H1 (cell line): ENCODE measurements around the gene GSG1L. TPM values are rescaled to one million over a fixed set of nuclear protein-coding genes. Genes with fewer than 3 reads are reported as not detected.

Experiments used
- CTCF ChIA-PET: fragments of 300-600 bp; sonication (Branson Sonifier 250); formaldehyde crosslinking; loops from one replicate; lab custom pipeline; 2021; ENCODE audit not compliant: partially characterized antibody; lab: Charles Lee
- POLR2A ChIA-PET: fragments of 300-600 bp; sonication (Branson Sonifier 250); formaldehyde crosslinking; loops from one replicate; lab custom pipeline; 2021; ENCODE audit warnings: inconsistent platforms; ENCODE audit not compliant: partially characterized antibody; lab: Charles Lee
- DNase-seq, 2 experiments: peaks; one replicate each; pipeline versions ENCODE4 v3.0.0 to v3.0.0-alpha.2; 2010 to 2022; ENCODE audit warnings: low spot score in 2 of 2, low read depth in 1 of 2, mixed read lengths in 1 of 2
- FAIRE-seq: peaks from 2 replicates; lab custom pipeline; 2011; peaks lifted over from hg19 to GRCh38; lab: Jason Lieb, UNC
- H2AFZ ChIP-seq: 2 replicates; pipeline ENCODE4 v1.8.1; 2012; ENCODE audit warnings: low read length, inconsistent platforms
- H2AK5ac ChIP-seq: 2 replicates; pipeline ENCODE4 v1.6.1; 2013; ENCODE audit warnings: low read depth, low read length
- H2BK120ac ChIP-seq: replicated peaks from 2 replicates; pipeline ENCODE3; 2013; ENCODE audit warnings: low read depth, low read length, inconsistent platforms
- H2BK12ac ChIP-seq: 2 replicates; pipeline ENCODE4 v1.6.1; 2013; ENCODE audit warnings: low read depth, low read length
- H2BK15ac ChIP-seq: 2 replicates; pipeline ENCODE4 v1.6.1; 2013; ENCODE audit warnings: low read length
- H2BK20ac ChIP-seq: 2 replicates; pipeline ENCODE4 v1.6.1; 2013; ENCODE audit warnings: low read length
- H2BK5ac ChIP-seq: 2 replicates; pipeline ENCODE4 v1.6.1; 2013; ENCODE audit warnings: low read depth, low read length
- H3K14ac ChIP-seq: 2 replicates; pipeline ENCODE4 v1.6.1; 2013; ENCODE audit warnings: inconsistent platforms; ENCODE audit not compliant: insufficient read length
- H3K18ac ChIP-seq: 2 replicates; pipeline ENCODE4 v1.6.1; 2013; ENCODE audit warnings: low read length; ENCODE audit errors: extremely low read depth
- H3K23ac ChIP-seq: 2 replicates; pipeline ENCODE4 v1.6.1; 2013; ENCODE audit warnings: inconsistent platforms; ENCODE audit not compliant: insufficient read length
- H3K23me2 ChIP-seq: 2 replicates; pipeline ENCODE4 v1.6.1; 2013; ENCODE audit warnings: low read depth, low read length
- H3K27ac ChIP-seq: 2 replicates; pipeline ENCODE4 v1.6.1; 2011; ENCODE audit warnings: low read depth, low read length, inconsistent platforms
- H3K27me3 ChIP-seq, 4 experiments: replicated peaks in 1 of 4; 1 replicate in 1 of 4; 2 replicates in 3 of 4; pipeline versions ENCODE4 v1.6.1 to v1.8.1; 2011 to 2013; ENCODE audit warnings: low read length in 3 of 4, mild to moderate bottlenecking in 3 of 4, inconsistent platforms in 2 of 4, mixed read lengths in 2 of 4, moderate library complexity in 1 of 4; ENCODE audit not compliant: control insufficient read depth in 3 of 4, insufficient read depth in 3 of 4; ENCODE audit errors: extremely low read depth in 1 of 4
- H3K36me3 ChIP-seq, 4 experiments: 2 replicates each; pipeline versions ENCODE4 v1.6.1 to v1.8.1; 2011 to 2013; ENCODE audit warnings: mild to moderate bottlenecking in 4 of 4, low read length in 3 of 4, moderate library complexity in 2 of 4, control low read depth in 1 of 4, inconsistent platforms in 1 of 4; ENCODE audit not compliant: insufficient read depth in 4 of 4, control insufficient read depth in 2 of 4
- H3K4ac ChIP-seq: replicated peaks from 2 replicates; pipeline ENCODE3; 2013; ENCODE audit warnings: low read length, low read depth, mixed read lengths, inconsistent platforms; ENCODE audit not compliant: insufficient read length
- H3K4me1 ChIP-seq, 4 experiments: replicated peaks in 1 of 4; 1 replicate in 1 of 4; 2 replicates in 3 of 4; pipeline versions ENCODE4 v1.6.1 to v1.8.1; 2011 to 2013; ENCODE audit warnings: low read length in 3 of 4, inconsistent platforms in 2 of 4, mixed read lengths in 1 of 4; ENCODE audit not compliant: insufficient read depth in 4 of 4, control insufficient read depth in 3 of 4
- H3K4me2 ChIP-seq, 2 experiments: 2 replicates each; pipeline versions ENCODE4 v1.6.1 to v1.8.1; 2011 to 2013; ENCODE audit warnings: low read depth in 2 of 2, low read length in 2 of 2, control low read depth in 1 of 2, inconsistent platforms in 1 of 2, mild to moderate bottlenecking in 1 of 2; ENCODE audit not compliant: insufficient read depth in 1 of 2
- H3K4me3 ChIP-seq, 4 experiments: fragments of 200-600, 300-600 bp in 1 of 4; sonication (generic), shearing (Covaris generic), sonication (Bioruptor Twin) in 1 of 4; 2 replicates each; pipeline versions ENCODE4 v1.5.1 to v1.8.1; 2011 to 2016; ENCODE audit warnings: low read length in 4 of 4, low read depth in 3 of 4, control low read depth in 2 of 4, inconsistent platforms in 2 of 4, mild to moderate bottlenecking in 2 of 4, mixed read lengths in 1 of 4, moderate library complexity in 1 of 4; ENCODE audit not compliant: insufficient read depth in 2 of 4; ENCODE audit errors: extremely low read depth in 1 of 4
- H3K56ac ChIP-seq: replicated peaks from 2 replicates; pipeline ENCODE3; 2013; ENCODE audit warnings: low read depth, mild to moderate bottlenecking, mixed read lengths, low read length, inconsistent platforms; ENCODE audit not compliant: insufficient read length
- H3K79me1 ChIP-seq: 2 replicates; pipeline ENCODE4 v1.6.1; 2013; ENCODE audit warnings: low read depth, low read length, control low read depth
- H3K79me2 ChIP-seq, 2 experiments: 2 replicates each; pipeline versions ENCODE4 v1.6.1 to v1.8.1; 2012 to 2013; ENCODE audit warnings: low read length in 2 of 2, mild to moderate bottlenecking in 2 of 2, inconsistent platforms in 1 of 2; ENCODE audit not compliant: insufficient read depth in 2 of 2, control insufficient read depth in 1 of 2
- H3K9ac ChIP-seq, 4 experiments: replicated peaks in 1 of 4; 1 replicate in 1 of 4; 2 replicates in 3 of 4; pipeline versions ENCODE4 v1.6.1 to v1.8.1; 2011 to 2013; ENCODE audit warnings: low read depth in 3 of 4, low read length in 3 of 4, control low read depth in 2 of 4, mild to moderate bottlenecking in 2 of 4, moderate library complexity in 2 of 4, inconsistent platforms in 1 of 4; ENCODE audit errors: extremely low read depth in 1 of 4
- H3K9me3 ChIP-seq, 2 experiments: 2 replicates each; pipeline versions ENCODE4 v1.6.1 to v1.8.1; 2012 to 2013; ENCODE audit warnings: mild to moderate bottlenecking in 2 of 2, moderate library complexity in 2 of 2, control low read depth in 1 of 2, inconsistent platforms in 1 of 2, low read depth in 1 of 2, low read length in 1 of 2, mixed read lengths in 1 of 2; ENCODE audit not compliant: insufficient read depth in 2 of 2
- H4K20me1 ChIP-seq, 2 experiments: replicated peaks in 1 of 2; 2 replicates each; pipeline versions ENCODE3 to v1.8.1; 2011 to 2013; ENCODE audit warnings: inconsistent platforms in 2 of 2, low read length in 2 of 2, mild to moderate bottlenecking in 1 of 2; ENCODE audit not compliant: insufficient read depth in 2 of 2, control insufficient read depth in 1 of 2
- H4K5ac ChIP-seq: 2 replicates; pipeline ENCODE4 v1.6.1; 2013; ENCODE audit warnings: low read length, low read depth, mixed read lengths, inconsistent platforms; ENCODE audit not compliant: insufficient read length
- H4K8ac ChIP-seq: 2 replicates; pipeline ENCODE4 v1.8.0; 2013; ENCODE audit warnings: mild to moderate bottlenecking, moderate library complexity, low read length, inconsistent platforms; ENCODE audit not compliant: insufficient read depth; ENCODE audit errors: extremely low read depth
- H4K91ac ChIP-seq: replicated peaks from 2 replicates; pipeline ENCODE3; 2013; ENCODE audit warnings: low read length, mixed read lengths, inconsistent platforms; ENCODE audit not compliant: insufficient read length
- ASH2L ChIP-seq: fragments of 200-600, 300-600 bp; sonication (generic); IDR thresholded peaks from one replicate; pipeline ENCODE4 v1.7.1; 2017; ENCODE audit warnings: low read length
- CBX8 ChIP-seq: fragments of 300-800, 300-1000 bp; sonication (generic); IDR thresholded peaks from 2 replicates; pipeline ENCODE4 v1.7.1; 2016; ENCODE audit warnings: low read depth, low read length, borderline replicate concordance
- CHD1 ChIP-seq: IDR thresholded peaks from 2 replicates; pipeline ENCODE4 v1.6.1; 2012; ENCODE audit warnings: low read depth, low read length, improper control_type of control experiment
- CHD2 ChIP-seq: IDR thresholded peaks from 2 replicates; pipeline ENCODE4 v1.6.1; 2012; ENCODE audit warnings: low read length, improper control_type of control experiment
- CREB1 ChIP-seq: IDR thresholded peaks from 2 replicates; pipeline ENCODE4 v1.6.1; 2012; ENCODE audit warnings: inconsistent platforms
- FOSL1 ChIP-seq: IDR thresholded peaks from 2 replicates; pipeline ENCODE4 v1.6.1; 2011; ENCODE audit warnings: mild to moderate bottlenecking, low read depth, low read length, moderate library complexity; ENCODE audit not compliant: insufficient read depth
- HDAC2 ChIP-seq, 2 experiments: fragments of 300-600 bp in 1 of 2; sonication (generic) in 1 of 2; IDR thresholded peaks; 2 replicates each; pipeline ENCODE4 v1.6.1; 2011 to 2012; ENCODE audit warnings: low read depth in 2 of 2, low read length in 2 of 2, mild to moderate bottlenecking in 2 of 2, moderate library complexity in 2 of 2, borderline replicate concordance in 1 of 2, inconsistent platforms in 1 of 2
- HDAC6 ChIP-seq: IDR thresholded peaks from one replicate; pipeline ENCODE4 v1.7.1; 2012; ENCODE audit warnings: low read depth, mild to moderate bottlenecking, inconsistent platforms, low read length, moderate library complexity
- JUND ChIP-seq: IDR thresholded peaks from 2 replicates; pipeline ENCODE4 v1.6.1; 2011; ENCODE audit warnings: mild to moderate bottlenecking, improper control_type of control experiment, low read length
- PHF8 ChIP-seq: fragments of 200-600 bp; sonication (generic); conservative IDR thresholded peaks from 2 replicates; pipeline ENCODE4 v1.7.1; 2012; ENCODE audit warnings: low read depth, mild to moderate bottlenecking, inconsistent platforms, low read length, moderate library complexity
- POLR2A ChIP-seq, 2 experiments: IDR thresholded peaks; 1 replicate in 1 of 2; 2 replicates in 1 of 2; pipeline ENCODE4 v1.6.1; 2011; ENCODE audit warnings: low read depth in 2 of 2, low read length in 2 of 2, mild to moderate bottlenecking in 2 of 2; ENCODE audit errors: control extremely low read depth in 1 of 2
- SIRT6 ChIP-seq: IDR thresholded peaks from one replicate; pipeline ENCODE4 v1.7.1; 2012; ENCODE audit warnings: low read length, inconsistent platforms
- WGBS, 2 experiments: shearing (Covaris generic) in 1 of 2; methylation state at CpG; one replicate each; pipeline versions ENCODE4 v1.1.6 to v1.1.7; 2013 to 2015; ENCODE audit warnings: low lambda C conversion rate in 2 of 2, mixed read lengths in 2 of 2, inconsistent platforms in 1 of 2, low coverage in 1 of 2, missing lambda C conversion rate in 1 of 2; ENCODE audit not compliant: insufficient replicate concordance in 2 of 2, insufficient coverage in 1 of 2, insufficient read length in 1 of 2; ENCODE audit errors: extremely low coverage in 1 of 2, missing lambda C conversion rate in 1 of 2; 5-methylcytosine and 5-hydroxymethylcytosine counted together
- polyA plus RNA-seq, 7 experiments: library from polyadenylated mRNA; depleted of rRNA in 3 of 7; stranded (reverse) in 5 of 7; unstranded in 2 of 7; fragments of >200 nt in 5 of 7; fragments of 200-250 nt in 2 of 7; gene quantifications; 1 replicate in 5 of 7; 2 replicates in 1 of 7; 4 replicates in 1 of 7; pipeline versions ENCODE4 v1.2.1 to v1.2.3, GENCODE V29; 2011 to 2013; ENCODE audit warnings: missing spikeins in 2 of 7, mixed read lengths in 2 of 7
- total RNA-seq: library from RNA; stranded (reverse); fragmentation: NEBNext Ultra II Directional; extraction: Animal tissue kit (Norgen Biotek cat#: 25700); gene quantifications from 2 replicates; pipeline ENCODE4 v1.2.1, GENCODE V29; 2021
- TF ChIP-seq, protein P1 (sequence below): IDR thresholded peaks from 2 replicates; pipeline ENCODE4 v1.6.1; 2012; ENCODE audit warnings: inconsistent platforms

GSG1L gene
- total and polyA plus RNA-seq, 2 of the 8 experiments (the other 6 are each of a cell fraction or from before 2014, with no cell fraction given): 0.71 to 1.1 TPM

DNA sequence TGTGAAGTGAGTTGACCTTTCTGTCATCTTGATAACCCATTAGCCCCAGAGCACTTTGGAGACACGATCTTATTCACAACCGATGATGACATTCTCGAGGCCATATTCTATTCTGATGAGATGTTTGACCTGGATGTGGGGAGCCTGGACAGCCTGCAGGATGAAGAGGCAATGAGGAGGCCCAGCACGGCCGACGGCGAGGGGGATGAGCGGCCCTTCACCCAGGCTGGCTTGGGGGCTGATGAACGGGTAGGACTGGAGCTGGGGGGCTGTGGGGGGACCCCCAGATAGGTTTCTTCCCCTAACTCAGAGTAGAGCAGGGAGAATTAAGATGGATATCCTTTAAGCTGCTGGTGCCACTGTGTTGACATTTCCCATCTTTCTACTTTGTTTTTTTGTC lies 311.8 kb downstream of the GSG1L start:
- Histone ChIP-seq H2AFZ (no peak overlapping the region), H2BK120ac (no peak overlapping the region), H3K4ac (no peak overlapping the region), H2AK5ac (no peak overlapping the region), H3K18ac (no peak overlapping the region), H3K27me3 (no peaks in the 10 kb centered on the region), H3K14ac (no peak overlapping the region), H3K9me3 (no peaks in the 10 kb centered on the region), H4K8ac (no peak overlapping the region), H3K4me3 (no peak overlapping the region), H4K20me1 (peaks cover 0 to 2% of the 10 kb centered on the region in 2 experiments), H4K91ac (no peak overlapping the region), H2BK15ac (no peak overlapping the region), H2BK12ac (no peak overlapping the region), H3K9ac (no peak overlapping the region), H4K5ac (no peak overlapping the region), H3K56ac (no peak overlapping the region), H3K23ac (no peak overlapping the region), H3K27ac (no peak overlapping the region), H3K23me2 (0 out of 2 replicates have a peak, but pooled peaks cover 3% of the 10 kb centered on the region), H3K79me1 (no peaks in the 10 kb centered on the region), H2BK20ac (no peak overlapping the region), H2BK5ac (no peak overlapping the region), H3K4me1 (peaks cover 0 to 5% (median 2%) of the 10 kb centered on the region in 4 experiments; a peak in 2 of 7 replicates), H3K79me2 (no peaks in the 10 kb centered on the region), H3K36me3 (no peaks in the 10 kb centered on the region; a peak in 1 of 8 replicates), H3K4me2 (no peak overlapping the region)
- no peak for FAIRE-seq
- no peak for DNase-seq
- WGBS, 2 experiments: 96% methylated on average over 9 of the region's 9 CpGs; no CpG with 5 or more reads in 1 of the 2 experiments
- POLR2A ChIA-PET: no interaction called here
- CTCF ChIA-PET: no interaction called here
- TF ChIP-seq PHF8: no peak
- no peak for TF ChIP-seq POLR2A (IDR thresholded peaks at IDR 0.05; ENCODE audit: control extremely low read depth in 1 of 2, low read depth in 2 of 2, low read length in 2 of 2)
- no peak for TF ChIP-seq CREB1
- TF ChIP-seq CHD1: no peak
- no peak for TF ChIP-seq FOSL1
- TF ChIP-seq ASH2L: no peak
- TF ChIP-seq, protein P1, sequence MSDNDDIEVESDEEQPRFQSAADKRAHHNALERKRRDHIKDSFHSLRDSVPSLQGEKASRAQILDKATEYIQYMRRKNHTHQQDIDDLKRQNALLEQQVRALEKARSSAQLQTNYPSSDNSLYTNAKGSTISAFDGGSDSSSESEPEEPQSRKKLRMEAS: no peak
- TF ChIP-seq CHD2: no peak
- no peak for TF ChIP-seq HDAC6
- TF ChIP-seq CBX8: no peak
- TF ChIP-seq HDAC2 (IDR thresholded peaks at IDR 0.05; ENCODE audit: borderline replicate concordance in 1 of 2, low read depth in 2 of 2, low read length in 2 of 2): no peak
- TF ChIP-seq JUND: no peak
- TF ChIP-seq SIRT6: no peak
